ENCODE measurements around the gene KLF12. TPM values are rescaled to one million over a fixed set of nuclear protein-coding genes. Genes with fewer than 3 reads are reported as not detected.

The KLF12 gene
- total and polyA plus RNA-seq, 5 donors from 2014 or later = 18.7 to 95.1 (median 28.1) TPM

- ATAC-seq (ENCODE audit: low read depth in 2 of 2) (peak in 1 of 2 donors; percentile 3), DNase-seq (peak; percentile 52 to 70 (median 55))
- H3K27ac ChIP-seq (ENCODE audit: insufficient read depth, low read length, poor library complexity, severe bottlenecking) = peak overlapping the region; percentile 93
- H3K27ac Mint-ChIP-seq = no peak overlapping the region
- H3K9me3 ChIP-seq (ENCODE audit: control insufficient read depth in 2 of 2, low read length in 2 of 2) = no peaks in the 10 kb centered on the region
- peaks cover 16% of the 10 kb centered on the region for H3K27me3 Mint-ChIP-seq
- H3K36me3 ChIP-seq (ENCODE audit: control insufficient read depth, insufficient read depth, low read length) = no peaks in the 10 kb centered on the region
- H3K36me3 Mint-ChIP-seq = no peaks in the 10 kb centered on the region
- H3K4me1 Mint-ChIP-seq = peaks cover 10 to 24% (median 17%) of the 10 kb centered on the region in 4 donors
- peak overlapping the region in 2 of 4 donors; percentile 90 to 94 for H3K4me3 Mint-ChIP-seq
- H3K4me3 ChIP-seq (ENCODE audit: low read depth, low read length) = peak overlapping the region; percentile 83
- H3K27me3 ChIP-seq (ENCODE audit: control insufficient read depth, insufficient read depth, low read length) = no peaks in the 10 kb centered on the region
- no peaks in the 10 kb centered on the region for H3K9me3 Mint-ChIP-seq
- peaks cover 34% of the 10 kb centered on the region for H3K4me1 ChIP-seq (ENCODE audit: control insufficient read depth, insufficient read depth, low read length, poor library complexity, severe bottlenecking)
Observed at GRCh38 chr13:74135326-74136083, 1.3 kb upstream of the KLF12 start.

DNA sequence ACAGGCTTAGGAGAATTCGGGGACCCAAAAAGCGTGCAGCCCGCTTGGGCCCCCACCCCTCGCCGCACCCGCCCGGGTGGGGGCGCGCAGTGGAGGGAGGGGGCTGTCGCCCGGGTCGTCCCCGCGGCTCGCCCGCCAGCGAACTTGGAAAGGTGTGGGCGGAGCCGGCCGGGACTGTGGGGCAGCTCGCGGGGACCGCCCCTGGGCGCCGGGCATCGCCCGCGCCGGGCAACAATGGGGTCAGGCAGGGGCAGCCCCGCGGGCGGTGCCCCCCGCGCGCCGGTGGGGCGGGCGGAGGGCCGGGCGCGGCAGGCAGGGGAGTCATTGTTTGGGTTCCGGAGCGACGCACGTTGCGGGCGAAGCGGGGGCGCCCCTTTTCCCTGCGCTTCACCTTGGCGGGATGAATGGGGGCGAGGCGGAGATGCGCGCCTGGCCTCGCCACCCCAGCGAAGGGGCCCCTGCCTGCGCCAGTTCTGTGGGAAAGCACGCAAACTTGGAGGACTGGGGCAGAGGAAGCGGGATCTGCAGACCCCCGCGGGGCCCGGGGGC is 647 bp upstream of the KLF12 start:
- H3K4me3 ChIP-seq (ENCODE audit: low read depth, low read length) = no peak overlapping the region
- peak; percentile 46 to 55 (median 53) for DNase-seq
- H3K27me3 Mint-ChIP-seq = peaks cover 16% of the 10 kb centered on the region
- no peaks in the 10 kb centered on the region for H3K9me3 Mint-ChIP-seq
- H3K4me3 Mint-ChIP-seq = peak overlapping the region; percentile 83 to 94 (median 87)
- peaks cover 14 to 31% (median 21%) of the 10 kb centered on the region in 4 donors for H3K4me1 Mint-ChIP-seq
- no peaks in the 10 kb centered on the region for H3K9me3 ChIP-seq (ENCODE audit: control insufficient read depth in 2 of 2, low read length in 2 of 2)
- peak overlapping the region; percentile 93 for H3K27ac ChIP-seq (ENCODE audit: insufficient read depth, low read length, poor library complexity, severe bottlenecking)
- peak; percentile 0 for ATAC-seq (ENCODE audit: low read depth in 2 of 2)
- H3K27ac Mint-ChIP-seq = peak overlapping the region in 1 of 3 donors; percentile 63
- no peaks in the 10 kb centered on the region for H3K36me3 ChIP-seq (ENCODE audit: control insufficient read depth, insufficient read depth, low read length)
- peaks cover 40% of the 10 kb centered on the region for H3K4me1 ChIP-seq (ENCODE audit: control insufficient read depth, insufficient read depth, low read length, poor library complexity, severe bottlenecking)
- H3K36me3 Mint-ChIP-seq = no peaks in the 10 kb centered on the region
- no peaks in the 10 kb centered on the region for H3K27me3 ChIP-seq (ENCODE audit: control insufficient read depth, insufficient read depth, low read length)

- peaks cover 16% of the 10 kb centered on the region for H3K27me3 Mint-ChIP-seq
- no peaks in the 10 kb centered on the region for H3K36me3 Mint-ChIP-seq
- Histone ChIP-seq H3K9me3 (ENCODE audit: control insufficient read depth in 2 of 2, low read length in 2 of 2) (no peaks in the 10 kb centered on the region), H3K27me3 (ENCODE audit: control insufficient read depth, insufficient read depth, low read length) (no peaks in the 10 kb centered on the region), H3K27ac (ENCODE audit: insufficient read depth, low read length, poor library complexity, severe bottlenecking) (peak overlapping the region; percentile 93), H3K36me3 (ENCODE audit: control insufficient read depth, insufficient read depth, low read length) (no peaks in the 10 kb centered on the region), H3K4me1 (ENCODE audit: control insufficient read depth, insufficient read depth, low read length, poor library complexity, severe bottlenecking) (peaks cover 51% of the 10 kb centered on the region), H3K4me3 (ENCODE audit: low read depth, low read length) (peak overlapping the region; percentile 98)
- ATAC-seq (ENCODE audit: low read depth in 2 of 2) (peak; percentile 71 to 73), DNase-seq (peak; percentile 83 to 93 (median 93))
- no peaks in the 10 kb centered on the region for H3K9me3 Mint-ChIP-seq
- peaks cover 21 to 39% (median 32%) of the 10 kb centered on the region in 4 donors for H3K4me1 Mint-ChIP-seq
- H3K27ac Mint-ChIP-seq = peak overlapping the region; percentile 99 to 100 (median 99)
- H3K4me3 Mint-ChIP-seq = peak overlapping the region; percentile 94 to 100 (median 100)
Observed at GRCh38 chr13:74133657-74134201, 475 bp downstream of the KLF12 start.

- Histone ChIP-seq H3K9me3 (ENCODE audit: control insufficient read depth in 2 of 2, low read length in 2 of 2) (no peaks in the 10 kb centered on the region), H3K4me1 (ENCODE audit: control insufficient read depth, insufficient read depth, low read length, poor library complexity, severe bottlenecking) (peaks cover 58% of the 10 kb centered on the region), H3K36me3 (ENCODE audit: control insufficient read depth, insufficient read depth, low read length) (no peaks in the 10 kb centered on the region), H3K4me3 (ENCODE audit: low read depth, low read length) (peak overlapping the region; percentile 98), H3K27ac (ENCODE audit: insufficient read depth, low read length, poor library complexity, severe bottlenecking) (peak overlapping the region; percentile 93), H3K27me3 (ENCODE audit: control insufficient read depth, insufficient read depth, low read length) (no peaks in the 10 kb centered on the region)
- Mint-ChIP-seq H3K36me3 (no peaks in the 10 kb centered on the region), H3K27ac (peak overlapping the region; percentile 99 to 100 (median 99)), H3K4me3 (peak overlapping the region; percentile 94 to 100 (median 100)), H3K9me3 (no peaks in the 10 kb centered on the region), H3K4me1 (peaks cover 21 to 46% (median 38%) of the 10 kb centered on the region in 4 donors), H3K27me3 (peaks cover 16% of the 10 kb centered on the region)
- ATAC-seq (ENCODE audit: low read depth in 2 of 2) = no peak
- DNase-seq = peak; percentile 19 to 56 (median 54)
Observed at GRCh38 chr13:74132776-74133656, 1.2 kb downstream of the KLF12 start.

DNA sequence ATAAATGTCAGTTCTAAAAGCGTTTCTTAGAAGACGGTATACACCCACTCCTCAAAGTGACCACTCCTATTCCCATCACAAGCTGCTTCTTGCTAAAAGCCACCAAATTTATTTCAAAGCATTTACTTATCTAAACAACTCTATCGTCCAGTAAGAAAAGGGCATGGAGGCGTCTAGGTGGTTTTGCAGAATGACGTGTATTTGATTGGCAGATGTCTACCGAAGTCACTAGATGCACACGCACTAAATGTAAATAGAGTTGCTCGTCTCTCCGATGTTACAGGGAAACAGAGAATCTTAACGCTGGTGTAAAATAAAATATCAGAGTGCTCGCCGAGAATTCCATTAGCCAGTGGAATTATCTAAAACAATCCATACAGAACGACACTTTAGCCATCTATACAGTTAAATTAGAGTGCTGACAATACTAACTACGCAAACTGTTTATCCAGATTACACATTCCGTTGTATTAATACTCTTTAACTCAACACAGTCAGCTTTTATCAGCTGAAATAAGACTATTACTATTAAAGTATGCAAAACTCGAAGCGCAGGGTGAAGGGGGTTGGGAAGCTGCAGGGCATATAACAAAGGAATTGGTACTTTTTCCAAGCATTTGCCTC is 1.9 kb downstream of the KLF12 start:
- Histone ChIP-seq H3K4me3 (ENCODE audit: low read depth, low read length) (peak overlapping the region; percentile 98), H3K36me3 (ENCODE audit: control insufficient read depth, insufficient read depth, low read length) (no peaks in the 10 kb centered on the region), H3K27me3 (ENCODE audit: control insufficient read depth, insufficient read depth, low read length) (no peaks in the 10 kb centered on the region), H3K27ac (ENCODE audit: insufficient read depth, low read length, poor library complexity, severe bottlenecking) (peak overlapping the region; percentile 93), H3K4me1 (ENCODE audit: control insufficient read depth, insufficient read depth, low read length, poor library complexity, severe bottlenecking) (peaks cover 60% of the 10 kb centered on the region), H3K9me3 (ENCODE audit: control insufficient read depth in 2 of 2, low read length in 2 of 2) (no peaks in the 10 kb centered on the region)
- H3K4me1 Mint-ChIP-seq = peaks cover 25 to 54% (median 43%) of the 10 kb centered on the region in 4 donors
- H3K9me3 Mint-ChIP-seq = no peaks in the 10 kb centered on the region
- peak overlapping the region; percentile 99 to 100 (median 99) for H3K27ac Mint-ChIP-seq
- peak; percentile 41 to 69 (median 68) for DNase-seq
- ATAC-seq (ENCODE audit: low read depth in 2 of 2) = no peak
- H3K36me3 Mint-ChIP-seq = no peaks in the 10 kb centered on the region
- H3K27me3 Mint-ChIP-seq = peaks cover 16% of the 10 kb centered on the region
- H3K4me3 Mint-ChIP-seq = peak overlapping the region; percentile 94 to 100 (median 100)

- peak overlapping the region; percentile 80 to 100 (median 96) for H3K4me3 Mint-ChIP-seq
- H3K36me3 Mint-ChIP-seq = no peaks in the 10 kb centered on the region
- no peaks in the 10 kb centered on the region for H3K9me3 ChIP-seq (ENCODE audit: control insufficient read depth in 2 of 2, low read length in 2 of 2)
- DNase-seq (no peak), ATAC-seq (ENCODE audit: low read depth in 2 of 2) (no peak)
- no peaks in the 10 kb centered on the region for H3K27me3 ChIP-seq (ENCODE audit: control insufficient read depth, insufficient read depth, low read length)
- H3K27ac ChIP-seq (ENCODE audit: insufficient read depth, low read length, poor library complexity, severe bottlenecking) = peak overlapping the region; percentile 93
- no peaks in the 10 kb centered on the region for H3K9me3 Mint-ChIP-seq
- peaks cover 16% of the 10 kb centered on the region for H3K27me3 Mint-ChIP-seq
- no peaks in the 10 kb centered on the region for H3K36me3 ChIP-seq (ENCODE audit: control insufficient read depth, insufficient read depth, low read length)
- peak overlapping the region; percentile 18 to 99 (median 78) for H3K27ac Mint-ChIP-seq
- peak overlapping the region; percentile 98 for H3K4me3 ChIP-seq (ENCODE audit: low read depth, low read length)
- H3K4me1 Mint-ChIP-seq = peaks cover 35 to 64% (median 54%) of the 10 kb centered on the region in 4 donors
- H3K4me1 ChIP-seq (ENCODE audit: control insufficient read depth, insufficient read depth, low read length, poor library complexity, severe bottlenecking) = peaks cover 55% of the 10 kb centered on the region
Observed at GRCh38 chr13:74131227-74131626, 3.0 kb downstream of the KLF12 start.
